ENCODE data around the gene ZNF214. TPM values are rescaled to one million over a fixed set of nuclear protein-coding genes. Genes with fewer than 3 reads are reported as not detected.

The ZNF214 gene
- total RNA-seq, 2 donors from 2014 or later, result 0.74 to 1.3 TPM

GRCh38 chr11:6995703-6996102, 24.4 kb downstream of the ZNF214 start:
- TF ChIP-seq, protein P1, sequence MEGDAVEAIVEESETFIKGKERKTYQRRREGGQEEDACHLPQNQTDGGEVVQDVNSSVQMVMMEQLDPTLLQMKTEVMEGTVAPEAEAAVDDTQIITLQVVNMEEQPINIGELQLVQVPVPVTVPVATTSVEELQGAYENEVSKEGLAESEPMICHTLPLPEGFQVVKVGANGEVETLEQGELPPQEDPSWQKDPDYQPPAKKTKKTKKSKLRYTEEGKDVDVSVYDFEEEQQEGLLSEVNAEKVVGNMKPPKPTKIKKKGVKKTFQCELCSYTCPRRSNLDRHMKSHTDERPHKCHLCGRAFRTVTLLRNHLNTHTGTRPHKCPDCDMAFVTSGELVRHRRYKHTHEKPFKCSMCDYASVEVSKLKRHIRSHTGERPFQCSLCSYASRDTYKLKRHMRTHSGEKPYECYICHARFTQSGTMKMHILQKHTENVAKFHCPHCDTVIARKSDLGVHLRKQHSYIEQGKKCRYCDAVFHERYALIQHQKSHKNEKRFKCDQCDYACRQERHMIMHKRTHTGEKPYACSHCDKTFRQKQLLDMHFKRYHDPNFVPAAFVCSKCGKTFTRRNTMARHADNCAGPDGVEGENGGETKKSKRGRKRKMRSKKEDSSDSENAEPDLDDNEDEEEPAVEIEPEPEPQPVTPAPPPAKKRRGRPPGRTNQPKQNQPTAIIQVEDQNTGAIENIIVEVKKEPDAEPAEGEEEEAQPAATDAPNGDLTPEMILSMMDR (IDR thresholded peaks at IDR 0.05), result no peak
- Histone ChIP-seq H3K4me3 (no peak overlapping the region), H3K4me1 (no peaks in the 10 kb centered on the region), H3K36me3 (peaks cover 9% of the 10 kb centered on the region), H3K27me3 (no peaks in the 10 kb centered on the region), H3K27ac (no peak overlapping the region), H3K9me3 (no peaks in the 10 kb centered on the region)
- DNase-seq (ENCODE audit: low spot score), result no peak

DNA sequence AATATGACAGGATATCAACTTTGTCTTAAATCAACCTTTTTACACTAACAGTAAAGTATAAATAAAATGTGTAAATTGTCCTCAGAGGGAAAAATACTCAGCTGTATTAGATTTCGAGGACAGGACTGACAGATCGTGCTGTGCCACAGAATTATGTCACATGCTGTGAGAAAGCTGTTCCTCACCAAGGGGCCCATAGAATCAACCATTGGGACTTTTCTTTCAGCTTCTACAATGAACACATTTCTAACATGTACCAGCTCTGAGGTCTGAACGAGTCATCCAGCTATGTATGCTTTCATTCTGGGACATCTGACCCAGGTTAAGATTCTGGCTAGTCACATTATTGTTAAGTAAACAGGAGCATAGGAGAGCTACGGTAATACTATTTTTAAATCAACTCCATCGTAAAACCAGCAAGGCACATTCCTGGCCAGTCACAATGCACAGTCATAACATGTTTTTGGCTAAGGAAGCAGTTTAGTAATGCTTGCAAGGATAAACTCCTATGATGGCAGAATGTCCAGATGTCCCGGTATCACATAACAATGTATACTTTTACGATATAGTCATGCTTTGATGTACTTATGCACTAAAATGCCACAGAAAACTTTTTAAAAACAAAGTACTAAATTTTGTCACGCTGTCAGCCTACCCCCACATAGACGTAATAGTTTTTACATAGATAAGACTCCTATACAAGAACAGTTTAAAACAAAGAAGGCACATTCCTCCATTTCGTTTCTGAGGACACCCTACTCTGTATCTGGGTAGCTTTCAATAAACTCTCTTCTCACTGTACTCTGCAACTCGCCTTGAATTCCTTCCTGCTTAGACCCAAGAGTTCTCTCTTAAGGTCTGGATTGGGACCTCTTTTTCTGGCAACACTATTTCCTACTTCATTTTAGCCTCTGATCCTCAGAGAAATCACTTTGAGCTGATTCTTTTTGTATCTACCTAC, 27.4 kb downstream of the ZNF214 start:
- Histone ChIP-seq H3K27me3 (no peaks in the 10 kb centered on the region), H3K4me1 (no peaks in the 10 kb centered on the region), H3K36me3 (no peaks in the 10 kb centered on the region), H3K9me3 (no peaks in the 10 kb centered on the region), H3K27ac (no peak overlapping the region), H3K4me3 (no peak overlapping the region)
- TF ChIP-seq, protein P1 (IDR thresholded peaks at IDR 0.05), result no peak
- no peak for DNase-seq (ENCODE audit: low spot score)

GRCh38 chr11:6992026-6992425, 28.1 kb downstream of the ZNF214 start:
- no peak for DNase-seq (ENCODE audit: low spot score)
- TF ChIP-seq, protein P1 (IDR thresholded peaks at IDR 0.05), result no peak
- H3K4me1 ChIP-seq, result no peaks in the 10 kb centered on the region
- no peaks in the 10 kb centered on the region for H3K36me3 ChIP-seq
- no peak overlapping the region for H3K27ac ChIP-seq
- no peaks in the 10 kb centered on the region for H3K27me3 ChIP-seq
- H3K9me3 ChIP-seq, result no peaks in the 10 kb centered on the region
- H3K4me3 ChIP-seq, result no peak overlapping the region

- H3K36me3 ChIP-seq, result no peaks in the 10 kb centered on the region
- no peak overlapping the region for H3K27ac ChIP-seq
- no peaks in the 10 kb centered on the region for H3K9me3 ChIP-seq
- no peak for DNase-seq (ENCODE audit: low spot score)
- H3K27me3 ChIP-seq, result no peaks in the 10 kb centered on the region
- no peaks in the 10 kb centered on the region for H3K4me1 ChIP-seq
- TF ChIP-seq, protein P1 (IDR thresholded peaks at IDR 0.05), result no peak
- no peak overlapping the region for H3K4me3 ChIP-seq
These were observed 28.9 kb downstream of the ZNF214 start for GRCh38 chr11:6991227-6991626.

- H3K4me1 ChIP-seq, result no peaks in the 10 kb centered on the region
- H3K27me3 ChIP-seq, result no peaks in the 10 kb centered on the region
- TF ChIP-seq, protein P1 (IDR thresholded peaks at IDR 0.05), result no peak
- no peak overlapping the region for H3K4me3 ChIP-seq
- no peaks in the 10 kb centered on the region for H3K9me3 ChIP-seq
- H3K27ac ChIP-seq, result no peak overlapping the region
- H3K36me3 ChIP-seq, result no peaks in the 10 kb centered on the region
- no peak for DNase-seq (ENCODE audit: low spot score)
These were observed 31.6 kb downstream of the ZNF214 start for GRCh38 chr11:6988506-6988905.
